GM12891 (cell line): ENCODE measurements around the gene CYP4F2. TPM values are rescaled to one million over a fixed set of nuclear protein-coding genes. Genes with fewer than 3 reads are reported as not detected.
"Not testable (repeated sequence)": the region's sequence is repeated elsewhere in the genome, so short reads cannot be mapped to it uniquely, and the experiment has no call there.

Experiments
- DNase-seq: peaks from one replicate; pipeline ENCODE4 v3.0.0; 2011; ENCODE audit warnings: low spot score; ENCODE audit not compliant: insufficient read length
- FAIRE-seq: peaks from 2 replicates; lab custom pipeline; 2011; peaks lifted over from hg19 to GRCh38; lab: Jason Lieb, UNC
- PAX5 ChIP-seq: IDR thresholded peaks from 2 replicates; pipeline ENCODE4 v1.6.1; 2011; ENCODE audit warnings: low read length, moderate library complexity, mild to moderate bottlenecking; ENCODE audit not compliant: insufficient read depth, severe bottlenecking
- POLR2A ChIP-seq: IDR thresholded peaks from 2 replicates; pipeline ENCODE4 v1.6.1; 2011; ENCODE audit warnings: low read depth, low read length, control low read depth
- POLR2AphosphoS5 ChIP-seq: IDR thresholded peaks from 2 replicates; pipeline ENCODE4 v1.6.1; 2011; ENCODE audit warnings: low read depth, low read length, control low read depth
- POU2F2 ChIP-seq: IDR thresholded peaks from 2 replicates; pipeline ENCODE4 v1.6.1; 2011; ENCODE audit warnings: low read depth, mild to moderate bottlenecking, control low read depth, low read length, moderate library complexity
- SPI1 ChIP-seq: IDR thresholded peaks from 2 replicates; pipeline ENCODE4 v1.6.1; 2011; ENCODE audit warnings: low read depth, low read length, control low read depth
- TAF1 ChIP-seq: IDR thresholded peaks from 2 replicates; pipeline ENCODE4 v1.6.1; 2011; ENCODE audit warnings: low read depth, low read length, control low read depth
- polyA plus RNA-seq: library from polyadenylated mRNA; unstranded; fragments of >200 nt; gene quantifications from one replicate; pipeline ENCODE4 v1.2.1, GENCODE V29; 2012; ENCODE audit warnings: low read depth, missing spikeins, inconsistent platforms; ENCODE audit not compliant: missing spikeins

The CYP4F2 gene
- polyA plus RNA-seq = 0.53 TPM

- FAIRE-seq (no peak), DNase-seq (no peak)
- TF ChIP-seq POU2F2 (no peak), POLR2AphosphoS5 (no peak), SPI1 (no peak), POLR2A (no peak), PAX5 (no peak), TAF1 (no peak)
Measured at GRCh38 chr19:15897738-15898276, at the start of gene CYP4F2. Gene CYP4F2 (minus strand): TSS chr19:15898074. CDS start chr19:15897611, 463 bp downstream.

- no peak for FAIRE-seq
- TF ChIP-seq POLR2A = no peak
- TF ChIP-seq POU2F2 = no peak
- no peak for TF ChIP-seq SPI1
- TF ChIP-seq PAX5 = no peak
- no peak for TF ChIP-seq TAF1
- no peak for TF ChIP-seq POLR2AphosphoS5
- DNase-seq = no peak
Measured at GRCh38 chr19:15945301-15945700, 47.4 kb upstream of the CYP4F2 start.

- DNase-seq (no peak), FAIRE-seq (no peak)
- no peak for TF ChIP-seq PAX5
- no peak for TF ChIP-seq TAF1
- no peak for TF ChIP-seq POLR2A
- TF ChIP-seq POLR2AphosphoS5 = no peak
- no peak for TF ChIP-seq POU2F2
- no peak for TF ChIP-seq SPI1
Measured at GRCh38 chr19:15944401-15944800, 46.5 kb upstream of the CYP4F2 start.

- DNase-seq (no peak), FAIRE-seq (no peak)
- no peak for TF ChIP-seq PAX5
- no peak for TF ChIP-seq POLR2A
Measured at GRCh38 chr19:15937771-15938170, 39.9 kb upstream of the CYP4F2 start.

- FAIRE-seq (no peak), DNase-seq (no peak)
Measured at GRCh38 chr19:15936950-15937349, 39.1 kb upstream of the CYP4F2 start.

GRCh38 chr19:15936173-15936572 lies 38.3 kb upstream of the CYP4F2 start:
- DNase-seq (no peak), FAIRE-seq (no peak)
- no peak for TF ChIP-seq POLR2A
- TF ChIP-seq SPI1 = no peak
- TF ChIP-seq PAX5 = no peak
- TF ChIP-seq POLR2AphosphoS5 = no peak
- no peak for TF ChIP-seq TAF1
- no peak for TF ChIP-seq POU2F2

More at GRCh38 chr19:15936950-15937349, 39.1 kb upstream of the CYP4F2 start:
- TF ChIP-seq SPI1 (no peak), POLR2A (no peak), POLR2AphosphoS5 (no peak), PAX5 (no peak), POU2F2 (no peak), TAF1 (no peak)

- FAIRE-seq (no peak), DNase-seq (no peak)
- no peak for TF ChIP-seq SPI1
- no peak for TF ChIP-seq POU2F2
- TF ChIP-seq PAX5 = no peak
- TF ChIP-seq POLR2AphosphoS5 = no peak
- TF ChIP-seq TAF1 = no peak
- no peak for TF ChIP-seq POLR2A
Measured at GRCh38 chr19:15935167-15935702, 37.4 kb upstream of the CYP4F2 start.

GRCh38 chr19:15934332-15935078 lies 36.6 kb upstream of the CYP4F2 start, which contains the start of gene CYP4F11:
Gene CYP4F11 (minus strand): TSS chr19:15934529. CDS start chr19:15934408, 121 bp downstream.
- no peak for FAIRE-seq
- DNase-seq = no peak
- TF ChIP-seq POU2F2 (no peak), PAX5 (no peak), POLR2AphosphoS5 (no peak), SPI1 (no peak), TAF1 (no peak), POLR2A (no peak)

- FAIRE-seq, DNase-seq: not testable (repeated sequence)
Measured at GRCh38 chr19:15933761-15934331, 36.0 kb upstream of the CYP4F2 start.
